BJ (cell line): Measurements from ENCODE around the gene LRIG1. TPM values are rescaled to one million over a fixed set of nuclear protein-coding genes. Genes with fewer than 3 reads are reported as not detected.
A peak's percentile ranks its signal among the peaks of the same experiment; 100 is the strongest.

ENCODE experiments used
- CTCF ChIA-PET: fragments of 350-600 bp; formaldehyde crosslinking; extraction: SDS; loops from one replicate; lab custom pipeline; 2021; ENCODE audit warnings: antibody characterized with exemption, inconsistent platforms; lab: Yijun Ruan, JAX
- POLR2A ChIA-PET: fragments of 300-600 bp; sonication (Branson Sonifier 250); formaldehyde crosslinking; extraction: SDS; loops from one replicate; lab custom pipeline; 2021; ENCODE audit warnings: antibody characterized with exemption; lab: Charles Lee
- DNase-seq: peaks from one replicate; pipeline ENCODE4 v3.0.0-alpha.2; 2011; ENCODE audit warnings: low read depth
- H3K27me3 ChIP-seq: 2 replicates; pipeline ENCODE4 v1.6.0; 2011; ENCODE audit warnings: low read length; ENCODE audit not compliant: control insufficient read depth, insufficient read depth
- H3K36me3 ChIP-seq: 2 replicates; pipeline ENCODE4 v1.5.1; 2011; ENCODE audit warnings: low read length; ENCODE audit not compliant: control insufficient read depth, insufficient read depth
- H3K4me3 ChIP-seq: 2 replicates; pipeline ENCODE4 v1.5.1; 2011; ENCODE audit warnings: low read depth, mild to moderate bottlenecking, control low read depth, low read length
- polyA plus RNA-seq: library from polyadenylated mRNA; depleted of rRNA; stranded (reverse); fragments of >200 nt; gene quantifications from 2 replicates; pipeline ENCODE4 v1.2.3, GENCODE V29; 2011
- TF ChIP-seq, protein P1 (sequence below): IDR thresholded peaks from 2 replicates; pipeline ENCODE4 v1.5.1; 2011; ENCODE audit warnings: low read depth, mild to moderate bottlenecking, control low read depth, inconsistent platforms, low read length, moderate library complexity; ENCODE audit not compliant: insufficient read depth

LRIG1 gene
- polyA plus RNA-seq, 1 experiment: 13.0 TPM

DNA sequence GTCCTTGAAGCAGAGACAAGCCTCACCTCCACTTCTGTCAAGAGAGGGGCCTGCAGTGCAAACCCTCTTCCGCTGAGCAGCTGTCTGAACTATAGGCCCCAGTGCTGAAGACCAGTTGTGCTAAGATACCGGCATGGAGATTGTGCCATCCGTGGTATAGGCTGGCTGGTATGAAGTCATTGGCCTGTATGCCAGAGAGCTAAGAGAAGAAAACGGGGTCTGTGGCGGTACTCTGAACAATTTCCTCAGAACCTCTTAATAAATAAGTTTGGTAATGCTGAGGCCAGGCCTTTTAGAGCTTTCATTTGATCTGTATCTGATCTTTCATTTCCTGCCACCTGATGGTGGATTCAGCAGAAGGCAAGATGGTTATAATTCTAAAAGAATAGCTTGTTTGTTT lies 123.0 kb downstream of the LRIG1 start:
- Histone ChIP-seq H3K36me3 (peaks cover 15% of the 10 kb centered on the region), H3K27me3 (no peaks in the 10 kb centered on the region), H3K4me3 (no peak overlapping the region)
- ChIA-PET POLR2A (no interaction called here), CTCF (interaction anchor here (0.7 to 2.0 kb wide), 18 partner anchors 9 to 444 kb away, joined by 3 to 13 read pairs (median 4); no protein-coding TSS in a partner anchor)
- TF ChIP-seq, protein P1, sequence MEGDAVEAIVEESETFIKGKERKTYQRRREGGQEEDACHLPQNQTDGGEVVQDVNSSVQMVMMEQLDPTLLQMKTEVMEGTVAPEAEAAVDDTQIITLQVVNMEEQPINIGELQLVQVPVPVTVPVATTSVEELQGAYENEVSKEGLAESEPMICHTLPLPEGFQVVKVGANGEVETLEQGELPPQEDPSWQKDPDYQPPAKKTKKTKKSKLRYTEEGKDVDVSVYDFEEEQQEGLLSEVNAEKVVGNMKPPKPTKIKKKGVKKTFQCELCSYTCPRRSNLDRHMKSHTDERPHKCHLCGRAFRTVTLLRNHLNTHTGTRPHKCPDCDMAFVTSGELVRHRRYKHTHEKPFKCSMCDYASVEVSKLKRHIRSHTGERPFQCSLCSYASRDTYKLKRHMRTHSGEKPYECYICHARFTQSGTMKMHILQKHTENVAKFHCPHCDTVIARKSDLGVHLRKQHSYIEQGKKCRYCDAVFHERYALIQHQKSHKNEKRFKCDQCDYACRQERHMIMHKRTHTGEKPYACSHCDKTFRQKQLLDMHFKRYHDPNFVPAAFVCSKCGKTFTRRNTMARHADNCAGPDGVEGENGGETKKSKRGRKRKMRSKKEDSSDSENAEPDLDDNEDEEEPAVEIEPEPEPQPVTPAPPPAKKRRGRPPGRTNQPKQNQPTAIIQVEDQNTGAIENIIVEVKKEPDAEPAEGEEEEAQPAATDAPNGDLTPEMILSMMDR: no peak
- no peak for DNase-seq

DNA sequence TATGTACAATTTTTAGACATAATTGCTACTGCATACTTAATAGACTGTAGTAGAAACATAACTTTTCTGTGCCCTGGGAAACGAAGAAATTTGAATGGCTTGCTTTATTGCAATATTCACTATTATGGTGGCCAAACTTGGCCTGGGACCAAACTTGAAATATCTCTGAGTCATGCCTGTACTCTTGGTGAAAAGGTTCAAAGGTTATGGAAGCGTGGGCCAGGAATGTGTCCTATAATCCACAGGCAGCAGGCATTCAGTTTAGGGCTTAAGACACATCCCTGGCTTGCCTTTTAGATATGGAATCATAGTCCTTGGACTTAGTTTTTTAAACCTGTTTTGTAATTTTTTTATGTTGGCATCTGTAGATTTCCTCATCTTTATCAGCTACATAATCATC lies 124.3 kb downstream of the LRIG1 start:
- POLR2A ChIA-PET: no interaction called here

DNA sequence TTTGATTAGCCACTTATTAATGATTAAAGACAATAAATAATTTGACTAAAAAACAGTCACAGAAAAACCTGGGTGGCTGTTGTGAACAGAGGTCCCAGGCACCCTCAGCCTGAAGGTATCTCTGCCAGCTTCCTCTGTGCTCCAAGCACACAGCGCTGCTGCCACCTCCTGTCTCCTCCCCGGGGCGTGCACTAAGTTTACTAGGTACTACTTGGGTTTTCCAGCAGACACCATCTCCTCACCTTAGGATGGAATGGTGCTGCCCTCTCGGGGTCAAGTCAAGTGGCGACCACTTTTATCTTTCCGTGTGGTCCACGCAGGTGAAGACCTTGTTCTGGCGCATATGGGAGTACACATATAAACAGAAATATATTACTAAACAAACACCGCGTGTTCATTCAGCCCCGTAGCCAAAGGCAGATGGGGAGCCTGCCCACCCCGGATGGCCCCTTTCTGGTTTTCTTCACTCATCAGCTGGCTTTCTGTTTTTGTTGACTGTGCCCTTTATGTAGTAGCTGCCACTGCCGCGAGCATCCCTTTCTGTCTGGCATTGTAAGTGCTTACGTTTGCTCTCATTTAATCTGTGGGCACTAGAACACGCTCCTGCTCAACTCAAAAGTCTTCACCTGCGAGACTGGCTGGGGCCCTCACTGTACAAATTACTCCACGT lies 128.0 kb downstream of the LRIG1 start:
- ChIA-PET CTCF (interaction anchor here (0.7 to 2.2 kb wide), 6 partner anchors 9 to 118 kb away, joined by 3 to 11 read pairs (median 3); no protein-coding TSS in a partner anchor), POLR2A (no interaction called here)
- Histone ChIP-seq H3K36me3 (no peaks in the 10 kb centered on the region), H3K4me3 (no peak overlapping the region), H3K27me3 (no peaks in the 10 kb centered on the region)
- TF ChIP-seq, protein P1: peak; percentile 38; the same call in 1 of the 2 replicates
- DNase-seq: no peak

More for the DNA sequence above, 124.3 kb downstream of the LRIG1 start:
- no peaks in the 10 kb centered on the region for H3K27me3 ChIP-seq
- H3K4me3 ChIP-seq: no peak overlapping the region
- H3K36me3 ChIP-seq: peaks cover 12% of the 10 kb centered on the region
- TF ChIP-seq, protein P1: no peak
- DNase-seq: no peak
- CTCF ChIA-PET: interaction anchor here (1.3 to 2.0 kb wide), 3 partner anchors 16 to 122 kb away, joined by 3 to 13 read pairs (median 10); no protein-coding TSS in a partner anchor

DNA sequence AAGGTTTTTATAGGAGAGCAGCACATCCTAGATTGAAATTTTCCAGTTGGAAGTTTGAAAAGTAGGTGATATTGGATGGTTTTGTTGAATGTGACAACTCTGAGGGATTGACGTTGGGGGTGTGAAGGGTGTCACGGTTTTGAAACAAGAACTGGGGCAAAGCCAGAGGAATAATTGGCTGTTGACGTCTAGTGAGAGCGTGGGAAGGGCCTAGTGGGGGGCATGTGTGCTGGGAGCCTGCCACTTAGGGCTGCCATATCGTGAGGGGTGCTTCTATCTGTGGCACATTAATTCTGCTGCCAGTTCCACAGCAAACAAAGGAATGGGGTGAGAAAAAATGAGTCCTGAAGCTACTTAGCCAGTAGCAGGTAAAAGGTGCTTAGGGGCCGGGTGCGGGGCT lies 129.4 kb downstream of the LRIG1 start:
- ChIA-PET POLR2A (no interaction called here), CTCF (interaction anchor here (1.0 kb wide), 1 partner anchor 42 kb away, joined by 3 read pairs; no protein-coding TSS in a partner anchor)
- DNase-seq: no peak
- Histone ChIP-seq H3K4me3 (no peak overlapping the region), H3K36me3 (no peaks in the 10 kb centered on the region), H3K27me3 (no peaks in the 10 kb centered on the region)
- TF ChIP-seq, protein P1: no peak

DNA sequence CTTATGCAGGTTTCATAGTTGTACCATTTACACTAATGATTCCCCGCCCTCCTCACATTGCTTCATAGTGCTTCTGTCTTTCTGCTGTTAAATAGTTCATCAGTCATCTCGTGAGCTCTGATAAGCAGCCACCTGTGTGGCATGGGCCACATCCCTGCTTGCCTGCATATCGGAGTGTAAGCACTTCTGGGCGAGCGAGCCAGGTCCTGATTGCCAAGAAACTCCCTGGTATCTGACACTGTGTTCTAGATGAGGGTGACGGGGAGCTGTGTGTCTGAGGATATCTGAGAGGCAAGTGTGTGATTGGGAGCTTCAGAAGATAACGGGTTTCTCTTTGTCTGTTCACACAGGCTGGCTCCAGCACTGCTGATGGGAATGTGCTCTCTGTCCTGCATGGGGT lies 130.6 kb downstream of the LRIG1 start:
- H3K4me3 ChIP-seq: no peak overlapping the region
- TF ChIP-seq, protein P1: no peak
- CTCF ChIA-PET: no interaction called here
- POLR2A ChIA-PET: no interaction called here
- no peak for DNase-seq
- H3K36me3 ChIP-seq: no peaks in the 10 kb centered on the region
- H3K27me3 ChIP-seq: no peaks in the 10 kb centered on the region
